ENCODE measurements around the gene STK25. TPM values are rescaled to one million over a fixed set of nuclear protein-coding genes. Genes with fewer than 3 reads are reported as not detected.

The STK25 gene
- total and polyA plus RNA-seq, 2 of the 8 experiments (the other 6 are each of a cell fraction or from before 2014, with no cell fraction given), result 159 to 546 TPM

- TF ChIP-seq KDM1A (IDR thresholded peaks at IDR 0.05; ENCODE audit: borderline replicate concordance, low read length) (no peak), EP300 (IDR thresholded peaks at IDR 0.05; ENCODE audit: borderline replicate concordance in 1 of 2, low read depth in 2 of 2, low read length in 2 of 2) (no peak), JUND (IDR thresholded peaks at IDR 0.05; ENCODE audit: low read length) (no peak), NRF1 (IDR thresholded peaks at IDR 0.05; ENCODE audit: low read depth, low read length) (no peak), YY1 (IDR thresholded peaks at IDR 0.05; ENCODE audit: low read depth, low read length) (no peak)
Measured at GRCh38 chr2:241555711-241556110, 47.3 kb upstream of the STK25 start (continued).
